H1 (cell line): Measurements from ENCODE around the gene AREG. TPM values are rescaled to one million over a fixed set of nuclear protein-coding genes. Genes with fewer than 3 reads are reported as not detected.

Experiments used
- CTCF ChIA-PET: fragments of 300-600 bp; sonication (Branson Sonifier 250); formaldehyde crosslinking; loops from one replicate; lab custom pipeline; 2021; ENCODE audit not compliant: partially characterized antibody; lab: Charles Lee
- POLR2A ChIA-PET: fragments of 300-600 bp; sonication (Branson Sonifier 250); formaldehyde crosslinking; loops from one replicate; lab custom pipeline; 2021; ENCODE audit warnings: inconsistent platforms; ENCODE audit not compliant: partially characterized antibody; lab: Charles Lee
- DNase-seq, 2 experiments: peaks; one replicate each; pipeline versions ENCODE4 v3.0.0 to v3.0.0-alpha.2; 2010 to 2022; ENCODE audit warnings: low spot score in 2 of 2, low read depth in 1 of 2, mixed read lengths in 1 of 2
- FAIRE-seq: peaks from 2 replicates; lab custom pipeline; 2011; peaks lifted over from hg19 to GRCh38; lab: Jason Lieb, UNC
- H2AFZ ChIP-seq: 2 replicates; pipeline ENCODE4 v1.8.1; 2012; ENCODE audit warnings: low read length, inconsistent platforms
- H2AK5ac ChIP-seq: 2 replicates; pipeline ENCODE4 v1.6.1; 2013; ENCODE audit warnings: low read depth, low read length
- H2BK120ac ChIP-seq: replicated peaks from 2 replicates; pipeline ENCODE3; 2013; ENCODE audit warnings: low read depth, low read length, inconsistent platforms
- H2BK12ac ChIP-seq: 2 replicates; pipeline ENCODE4 v1.6.1; 2013; ENCODE audit warnings: low read depth, low read length
- H2BK15ac ChIP-seq: 2 replicates; pipeline ENCODE4 v1.6.1; 2013; ENCODE audit warnings: low read length
- H2BK20ac ChIP-seq: 2 replicates; pipeline ENCODE4 v1.6.1; 2013; ENCODE audit warnings: low read length
- H2BK5ac ChIP-seq: 2 replicates; pipeline ENCODE4 v1.6.1; 2013; ENCODE audit warnings: low read depth, low read length
- H3K14ac ChIP-seq: 2 replicates; pipeline ENCODE4 v1.6.1; 2013; ENCODE audit warnings: inconsistent platforms; ENCODE audit not compliant: insufficient read length
- H3K18ac ChIP-seq: 2 replicates; pipeline ENCODE4 v1.6.1; 2013; ENCODE audit warnings: low read length; ENCODE audit errors: extremely low read depth
- H3K23ac ChIP-seq: 2 replicates; pipeline ENCODE4 v1.6.1; 2013; ENCODE audit warnings: inconsistent platforms; ENCODE audit not compliant: insufficient read length
- H3K23me2 ChIP-seq: 2 replicates; pipeline ENCODE4 v1.6.1; 2013; ENCODE audit warnings: low read depth, low read length
- H3K27ac ChIP-seq: 2 replicates; pipeline ENCODE4 v1.6.1; 2011; ENCODE audit warnings: low read depth, low read length, inconsistent platforms
- H3K27me3 ChIP-seq, 4 experiments: replicated peaks in 1 of 4; 1 replicate in 1 of 4; 2 replicates in 3 of 4; pipeline versions ENCODE4 v1.6.1 to v1.8.1; 2011 to 2013; ENCODE audit warnings: low read length in 3 of 4, mild to moderate bottlenecking in 3 of 4, inconsistent platforms in 2 of 4, mixed read lengths in 2 of 4, moderate library complexity in 1 of 4; ENCODE audit not compliant: control insufficient read depth in 3 of 4, insufficient read depth in 3 of 4; ENCODE audit errors: extremely low read depth in 1 of 4
- H3K36me3 ChIP-seq, 4 experiments: 2 replicates each; pipeline versions ENCODE4 v1.6.1 to v1.8.1; 2011 to 2013; ENCODE audit warnings: mild to moderate bottlenecking in 4 of 4, low read length in 3 of 4, moderate library complexity in 2 of 4, control low read depth in 1 of 4, inconsistent platforms in 1 of 4; ENCODE audit not compliant: insufficient read depth in 4 of 4, control insufficient read depth in 2 of 4
- H3K4ac ChIP-seq: replicated peaks from 2 replicates; pipeline ENCODE3; 2013; ENCODE audit warnings: low read length, low read depth, mixed read lengths, inconsistent platforms; ENCODE audit not compliant: insufficient read length
- H3K4me1 ChIP-seq, 4 experiments: replicated peaks in 1 of 4; 1 replicate in 1 of 4; 2 replicates in 3 of 4; pipeline versions ENCODE4 v1.6.1 to v1.8.1; 2011 to 2013; ENCODE audit warnings: low read length in 3 of 4, inconsistent platforms in 2 of 4, mixed read lengths in 1 of 4; ENCODE audit not compliant: insufficient read depth in 4 of 4, control insufficient read depth in 3 of 4
- H3K4me2 ChIP-seq, 2 experiments: 2 replicates each; pipeline versions ENCODE4 v1.6.1 to v1.8.1; 2011 to 2013; ENCODE audit warnings: low read depth in 2 of 2, low read length in 2 of 2, control low read depth in 1 of 2, inconsistent platforms in 1 of 2, mild to moderate bottlenecking in 1 of 2; ENCODE audit not compliant: insufficient read depth in 1 of 2
- H3K4me3 ChIP-seq, 4 experiments: fragments of 200-600, 300-600 bp in 1 of 4; sonication (generic), shearing (Covaris generic), sonication (Bioruptor Twin) in 1 of 4; 2 replicates each; pipeline versions ENCODE4 v1.5.1 to v1.8.1; 2011 to 2016; ENCODE audit warnings: low read length in 4 of 4, low read depth in 3 of 4, control low read depth in 2 of 4, inconsistent platforms in 2 of 4, mild to moderate bottlenecking in 2 of 4, mixed read lengths in 1 of 4, moderate library complexity in 1 of 4; ENCODE audit not compliant: insufficient read depth in 2 of 4; ENCODE audit errors: extremely low read depth in 1 of 4
- H3K56ac ChIP-seq: replicated peaks from 2 replicates; pipeline ENCODE3; 2013; ENCODE audit warnings: low read depth, mild to moderate bottlenecking, mixed read lengths, low read length, inconsistent platforms; ENCODE audit not compliant: insufficient read length
- H3K79me1 ChIP-seq: 2 replicates; pipeline ENCODE4 v1.6.1; 2013; ENCODE audit warnings: low read depth, low read length, control low read depth
- H3K79me2 ChIP-seq, 2 experiments: 2 replicates each; pipeline versions ENCODE4 v1.6.1 to v1.8.1; 2012 to 2013; ENCODE audit warnings: low read length in 2 of 2, mild to moderate bottlenecking in 2 of 2, inconsistent platforms in 1 of 2; ENCODE audit not compliant: insufficient read depth in 2 of 2, control insufficient read depth in 1 of 2
- H3K9ac ChIP-seq, 4 experiments: replicated peaks in 1 of 4; 1 replicate in 1 of 4; 2 replicates in 3 of 4; pipeline versions ENCODE4 v1.6.1 to v1.8.1; 2011 to 2013; ENCODE audit warnings: low read depth in 3 of 4, low read length in 3 of 4, control low read depth in 2 of 4, mild to moderate bottlenecking in 2 of 4, moderate library complexity in 2 of 4, inconsistent platforms in 1 of 4; ENCODE audit errors: extremely low read depth in 1 of 4
- H3K9me3 ChIP-seq, 2 experiments: 2 replicates each; pipeline versions ENCODE4 v1.6.1 to v1.8.1; 2012 to 2013; ENCODE audit warnings: mild to moderate bottlenecking in 2 of 2, moderate library complexity in 2 of 2, control low read depth in 1 of 2, inconsistent platforms in 1 of 2, low read depth in 1 of 2, low read length in 1 of 2, mixed read lengths in 1 of 2; ENCODE audit not compliant: insufficient read depth in 2 of 2
- H4K20me1 ChIP-seq, 2 experiments: replicated peaks in 1 of 2; 2 replicates each; pipeline versions ENCODE3 to v1.8.1; 2011 to 2013; ENCODE audit warnings: inconsistent platforms in 2 of 2, low read length in 2 of 2, mild to moderate bottlenecking in 1 of 2; ENCODE audit not compliant: insufficient read depth in 2 of 2, control insufficient read depth in 1 of 2
- H4K5ac ChIP-seq: 2 replicates; pipeline ENCODE4 v1.6.1; 2013; ENCODE audit warnings: low read length, low read depth, mixed read lengths, inconsistent platforms; ENCODE audit not compliant: insufficient read length
- H4K8ac ChIP-seq: 2 replicates; pipeline ENCODE4 v1.8.0; 2013; ENCODE audit warnings: mild to moderate bottlenecking, moderate library complexity, low read length, inconsistent platforms; ENCODE audit not compliant: insufficient read depth; ENCODE audit errors: extremely low read depth
- H4K91ac ChIP-seq: replicated peaks from 2 replicates; pipeline ENCODE3; 2013; ENCODE audit warnings: low read length, mixed read lengths, inconsistent platforms; ENCODE audit not compliant: insufficient read length
- CEBPB ChIP-seq: IDR thresholded peaks from 2 replicates; pipeline ENCODE4 v1.6.1; 2012; ENCODE audit warnings: low read depth, low read length
- GTF2F1 ChIP-seq: IDR thresholded peaks from 2 replicates; pipeline ENCODE4 v1.6.1; 2012; ENCODE audit warnings: low read depth, low read length, improper control_type of control experiment, borderline replicate concordance
- TAF1 ChIP-seq: IDR thresholded peaks from 2 replicates; pipeline ENCODE4 v1.6.1; 2011; ENCODE audit warnings: mild to moderate bottlenecking, low read depth, low read length
- WGBS, 2 experiments: shearing (Covaris generic) in 1 of 2; methylation state at CpG; one replicate each; pipeline versions ENCODE4 v1.1.6 to v1.1.7; 2013 to 2015; ENCODE audit warnings: low lambda C conversion rate in 2 of 2, mixed read lengths in 2 of 2, inconsistent platforms in 1 of 2, low coverage in 1 of 2, missing lambda C conversion rate in 1 of 2; ENCODE audit not compliant: insufficient replicate concordance in 2 of 2, insufficient coverage in 1 of 2, insufficient read length in 1 of 2; ENCODE audit errors: extremely low coverage in 1 of 2, missing lambda C conversion rate in 1 of 2; 5-methylcytosine and 5-hydroxymethylcytosine counted together
- polyA plus RNA-seq, 7 experiments: library from polyadenylated mRNA; depleted of rRNA in 3 of 7; stranded (reverse) in 5 of 7; unstranded in 2 of 7; fragments of >200 nt in 5 of 7; fragments of 200-250 nt in 2 of 7; gene quantifications; 1 replicate in 5 of 7; 2 replicates in 1 of 7; 4 replicates in 1 of 7; pipeline versions ENCODE4 v1.2.1 to v1.2.3, GENCODE V29; 2011 to 2013; ENCODE audit warnings: missing spikeins in 2 of 7, mixed read lengths in 2 of 7
- total RNA-seq: library from RNA; stranded (reverse); fragmentation: NEBNext Ultra II Directional; extraction: Animal tissue kit (Norgen Biotek cat#: 25700); gene quantifications from 2 replicates; pipeline ENCODE4 v1.2.1, GENCODE V29; 2021

Gene AREG
- total and polyA plus RNA-seq, 2 of the 8 experiments (the other 6 are each of a cell fraction or from before 2014, with no cell fraction given), result not detected

DNA sequence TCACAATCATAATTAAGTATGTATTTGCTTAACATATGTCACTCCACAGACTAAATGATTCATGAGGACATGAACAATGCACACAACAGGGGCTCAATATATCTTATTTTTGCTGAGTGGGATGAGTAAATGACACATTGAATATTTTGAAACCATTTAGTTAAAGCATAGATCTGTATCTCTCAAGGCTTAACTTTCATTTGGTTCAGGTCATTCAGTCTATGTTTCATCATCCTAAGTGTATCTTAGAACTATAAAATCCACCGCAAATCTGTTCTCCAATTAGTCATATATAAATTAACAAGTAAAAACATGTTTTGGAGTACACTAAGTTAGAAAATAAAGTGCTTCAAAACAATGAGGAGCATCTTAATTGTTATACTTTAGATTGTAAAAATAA, 45.8 kb downstream of the AREG start:
- H3K4me3 ChIP-seq, result no peak overlapping the region
- H2AFZ ChIP-seq, result no peak overlapping the region
- no peak overlapping the region for H2AK5ac ChIP-seq
- FAIRE-seq, result no peak
- H3K4me2 ChIP-seq, result no peak overlapping the region
- no peaks in the 10 kb centered on the region for H4K20me1 ChIP-seq
- POLR2A ChIA-PET, result no interaction called here
- no peaks in the 10 kb centered on the region for H3K9me3 ChIP-seq
- H4K5ac ChIP-seq, result no peak overlapping the region
- no peaks in the 10 kb centered on the region for H3K4me1 ChIP-seq
- H2BK12ac ChIP-seq, result no peak overlapping the region
- H3K27ac ChIP-seq, result no peak overlapping the region
- H3K23ac ChIP-seq, result no peak overlapping the region
- H2BK15ac ChIP-seq, result no peak overlapping the region
- H2BK20ac ChIP-seq, result no peak overlapping the region
- no peak overlapping the region for H3K4ac ChIP-seq
- CTCF ChIA-PET, result interaction anchor here (0.6 to 1.7 kb wide), 4 partner anchors 11 to 192 kb away, joined by 3 to 4 read pairs (median 4); no protein-coding TSS in a partner anchor
- no peak for DNase-seq
- 93% methylated on average over 1 of the region's 1 CpG; no CpG with 5 or more reads in 1 of the 2 experiments for WGBS, 2 experiments
- TF ChIP-seq GTF2F1 (no peak), TAF1 (no peak), CEBPB (no peak)
- H3K36me3 ChIP-seq, result no peaks in the 10 kb centered on the region
- no peaks in the 10 kb centered on the region for H3K23me2 ChIP-seq
- H3K18ac ChIP-seq, result no peak overlapping the region
- H3K14ac ChIP-seq, result no peak overlapping the region
- H3K9ac ChIP-seq, result no peak overlapping the region
- no peaks in the 10 kb centered on the region for H3K79me2 ChIP-seq
- no peaks in the 10 kb centered on the region for H3K79me1 ChIP-seq
- H4K91ac ChIP-seq, result no peak overlapping the region
- no peaks in the 10 kb centered on the region for H3K27me3 ChIP-seq
- no peak overlapping the region for H2BK5ac ChIP-seq
- H4K8ac ChIP-seq, result no peak overlapping the region
- no peak overlapping the region for H2BK120ac ChIP-seq
- no peak overlapping the region for H3K56ac ChIP-seq
